ENCODE data around the gene TIMD4.
"Not testable (repeated sequence)": the region's sequence is repeated elsewhere in the genome, so short reads cannot be mapped to it uniquely, and the experiment has no call there.

The TIMD4 gene

DNA sequence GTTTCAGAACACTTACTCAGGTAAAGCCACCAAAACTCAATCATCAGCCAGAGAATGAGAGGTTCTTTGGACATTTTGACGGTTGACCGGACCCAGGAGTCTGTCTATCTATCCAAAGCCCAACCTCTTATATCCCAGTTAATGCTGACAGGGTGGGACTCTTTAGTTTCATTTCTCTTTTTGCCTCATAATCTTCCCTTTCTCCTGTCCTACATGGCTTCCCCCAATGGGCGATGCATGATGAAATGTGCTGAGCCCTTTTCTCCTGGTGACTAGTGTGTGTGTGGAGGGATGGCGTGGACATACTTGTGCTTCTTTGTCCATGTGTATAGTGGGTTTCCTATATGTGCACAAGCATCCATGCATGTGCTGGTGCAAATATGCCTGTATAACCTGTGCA, at the start of gene TIMD4:
Gene TIMD4, minus strand, starts transcription at position 102 of the 400 bp plus-strand sequence. Its CDS starts 28 bp downstream, at position 74.
- no peak for DNase-seq

DNA sequence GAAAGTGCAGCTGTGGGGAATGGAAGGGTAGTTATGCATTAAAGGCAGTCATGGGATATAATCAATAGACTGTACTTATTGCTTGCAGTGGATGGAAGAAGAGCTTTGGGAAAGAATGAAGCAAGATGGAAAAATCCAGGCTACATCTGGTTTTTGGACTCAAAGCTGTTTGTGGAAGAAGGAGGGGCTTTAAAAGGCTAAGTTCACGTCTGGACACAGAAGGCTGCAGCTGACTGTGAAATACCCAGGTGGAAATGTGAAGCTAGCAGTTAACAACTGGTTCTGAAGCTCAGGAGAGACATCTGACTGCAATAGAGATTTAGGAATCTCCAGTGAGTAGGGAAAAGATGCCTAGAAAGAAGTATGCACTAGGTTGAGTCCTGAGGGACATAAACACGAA, 43.2 kb upstream of the TIMD4 start:
- no peak for DNase-seq

DNA sequence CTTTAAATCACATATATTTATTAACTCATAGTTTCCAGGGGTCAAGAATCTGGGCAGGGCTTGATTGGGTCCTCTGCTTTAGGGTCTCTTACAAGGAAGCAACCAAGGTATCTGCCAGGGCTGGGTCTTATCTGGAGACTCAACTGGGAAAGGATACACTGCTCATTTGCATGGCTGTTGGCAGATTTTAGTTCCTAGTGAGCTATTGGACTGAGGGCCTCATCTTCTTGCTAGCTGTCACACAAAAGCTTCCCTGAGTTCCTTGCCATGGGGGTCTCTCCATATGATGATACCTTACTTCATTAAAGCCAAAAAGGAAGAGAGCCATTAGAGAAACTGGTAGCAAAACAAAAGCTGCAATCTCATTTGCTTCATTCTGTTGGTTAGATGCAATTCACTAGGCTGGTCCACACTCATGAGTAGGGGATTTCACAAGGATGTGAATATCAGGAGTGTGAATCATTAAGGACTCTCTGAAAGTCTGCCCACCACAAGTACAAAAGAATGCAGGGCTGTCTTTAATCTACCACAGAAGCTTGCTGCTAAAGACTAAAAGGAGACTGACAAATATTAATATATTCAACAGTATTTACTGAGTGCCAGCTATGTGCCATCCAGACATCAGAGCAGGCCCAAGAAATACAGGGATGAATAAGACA, 42.0 kb upstream of the TIMD4 start:
- no peak for DNase-seq

DNA sequence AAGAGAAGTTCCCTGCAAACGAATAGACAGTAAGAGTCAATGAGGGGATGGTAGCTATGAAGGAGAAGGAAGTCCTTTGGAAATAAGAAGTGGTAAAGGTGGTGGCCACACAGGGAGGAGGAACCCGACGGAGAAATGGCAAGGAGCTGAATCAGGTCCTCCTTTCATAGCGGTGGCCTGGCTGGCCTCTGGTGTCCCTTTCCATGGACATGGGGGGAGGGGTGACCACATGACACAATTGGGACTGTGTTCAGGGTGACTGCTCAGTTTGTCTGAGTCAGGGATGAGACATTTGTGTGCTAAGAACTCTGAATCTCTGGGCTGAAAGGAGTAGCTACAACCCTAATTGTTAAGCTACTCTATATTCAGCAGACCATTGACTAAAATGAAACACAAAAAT, 28.7 kb upstream of the TIMD4 start:
- no peak for DNase-seq

DNA sequence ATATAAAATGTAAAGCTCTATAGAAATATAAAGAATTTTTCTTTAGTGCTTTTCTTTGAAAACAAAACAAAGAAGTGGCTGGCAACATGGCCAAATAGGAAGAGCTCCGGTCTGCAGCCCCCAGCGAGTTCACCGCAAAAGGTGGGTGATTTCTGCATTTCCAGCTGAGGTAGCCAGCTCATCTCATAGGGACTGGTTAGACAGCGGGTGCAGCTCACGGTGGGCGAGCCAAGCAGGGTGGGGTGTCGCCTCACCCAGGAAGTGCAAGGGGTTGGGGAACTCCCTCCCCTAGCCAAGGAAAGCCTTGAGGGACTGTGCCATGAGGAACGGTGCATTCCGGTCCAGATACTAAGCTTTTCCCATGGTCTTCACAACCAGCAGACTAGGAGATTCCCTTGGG, 21.0 kb upstream of the TIMD4 start:
- no peak for DNase-seq

DNA sequence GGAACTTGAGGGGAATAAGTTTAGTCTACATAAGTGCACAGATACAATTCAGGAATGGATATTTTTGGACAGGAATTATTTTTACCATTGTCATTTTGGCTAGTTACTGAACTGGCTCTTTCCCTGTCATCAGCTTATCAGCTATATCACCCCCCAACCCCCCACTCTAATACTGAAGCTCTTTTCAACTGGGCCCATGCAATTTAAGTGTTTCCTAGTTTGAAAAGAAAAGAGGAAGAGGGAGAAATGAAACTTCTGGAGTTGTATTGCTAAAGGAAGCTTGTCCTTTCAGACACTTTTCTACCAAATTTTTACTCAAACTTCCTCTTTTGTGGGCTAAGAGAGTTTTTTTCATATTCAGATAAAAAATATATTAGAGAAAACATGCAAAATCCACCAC, 18.5 kb upstream of the TIMD4 start:
- DNase-seq = peak in 1 of 2 experiments; percentile 0

DNA sequence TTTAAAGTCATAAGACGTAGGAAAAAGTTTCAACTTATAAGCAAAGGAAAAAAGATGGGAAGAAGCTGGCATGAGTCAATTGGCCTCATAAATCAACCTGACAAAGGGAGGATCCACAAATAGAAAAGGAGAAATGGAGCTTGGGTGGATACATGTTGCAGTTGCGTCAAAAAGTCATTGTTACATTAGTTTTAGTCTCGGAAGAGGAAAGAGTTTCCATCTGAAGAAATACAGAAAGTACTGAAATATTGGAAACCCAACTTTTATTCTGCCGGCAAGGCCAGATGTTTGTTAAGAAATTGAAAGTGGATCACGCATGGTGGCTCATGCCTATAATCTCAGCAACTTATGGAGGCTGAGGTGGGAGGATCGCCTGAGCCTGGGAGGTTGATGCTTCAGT, 11.3 kb upstream of the TIMD4 start:
- no peak for DNase-seq

DNA sequence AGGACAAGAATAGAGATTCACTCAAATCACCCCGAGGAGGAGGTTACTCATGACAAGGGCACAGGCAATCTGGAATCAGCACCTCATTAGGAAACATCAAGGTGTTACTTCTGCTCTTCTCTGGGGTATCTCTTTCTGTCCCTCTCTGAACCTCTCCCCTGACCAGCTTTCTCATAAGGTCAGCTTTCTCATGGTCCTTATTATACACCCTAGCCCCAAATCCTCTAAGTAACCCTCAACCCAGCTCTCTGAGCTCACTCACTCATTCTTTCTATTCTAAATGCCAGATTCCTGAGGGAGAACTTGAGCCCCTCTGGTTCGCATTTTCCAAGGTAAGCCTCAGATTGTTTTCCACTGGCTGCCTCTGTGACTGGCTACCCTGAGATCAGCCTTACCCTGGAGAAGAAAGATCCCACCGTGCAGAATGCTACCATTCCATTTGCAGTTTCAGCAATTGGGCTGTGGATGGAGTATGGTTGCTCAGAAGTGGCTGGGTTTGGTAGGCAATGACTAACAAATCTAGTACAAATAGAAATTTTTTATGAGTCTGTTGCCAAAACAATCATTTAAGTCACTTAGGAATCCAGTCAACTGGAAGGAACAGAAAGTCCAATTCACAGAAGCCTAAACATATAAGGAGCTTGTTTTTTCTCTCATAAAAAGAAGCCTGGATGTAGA, 9.0 kb upstream of the TIMD4 start:
- no peak for DNase-seq

DNA sequence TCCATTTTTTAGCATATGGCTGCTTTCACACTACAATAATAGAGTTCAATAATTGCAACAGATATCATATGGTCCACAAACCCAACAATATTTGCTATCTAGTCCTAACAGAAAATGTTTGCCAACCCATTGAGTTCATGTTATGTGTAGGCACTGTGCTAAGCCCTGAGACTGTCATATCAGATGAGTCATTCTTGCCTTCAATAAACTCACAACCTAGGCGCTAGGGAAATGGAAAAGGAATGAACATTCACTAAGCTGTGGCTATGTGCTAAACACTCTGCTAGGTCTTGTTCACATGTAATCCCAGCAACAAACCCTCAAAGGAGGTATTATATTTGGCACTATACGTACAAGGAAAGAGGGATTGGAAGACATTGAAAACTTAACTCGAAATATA, 8.4 kb upstream of the TIMD4 start:
- no peak for DNase-seq

DNA sequence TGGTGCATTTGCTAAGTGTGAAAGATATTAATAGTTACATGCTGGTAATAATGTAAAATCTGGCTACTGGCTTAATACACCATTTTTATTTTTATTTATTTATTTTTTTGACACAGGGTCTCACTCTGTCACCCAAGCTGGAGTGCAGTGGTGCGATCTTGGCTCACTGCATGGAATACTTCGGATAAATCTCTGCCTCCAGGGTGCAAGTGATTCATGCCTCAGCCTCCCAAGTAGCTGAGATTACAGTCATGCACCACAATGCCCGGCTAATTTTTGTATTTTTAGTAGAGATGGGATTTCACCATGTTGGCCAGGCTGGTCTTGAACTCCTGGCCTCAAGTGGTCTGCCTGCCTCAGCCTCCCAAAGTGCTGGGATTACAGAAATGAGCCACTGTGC, 4.4 kb upstream of the TIMD4 start:
- DNase-seq = not testable (repeated sequence)

DNA sequence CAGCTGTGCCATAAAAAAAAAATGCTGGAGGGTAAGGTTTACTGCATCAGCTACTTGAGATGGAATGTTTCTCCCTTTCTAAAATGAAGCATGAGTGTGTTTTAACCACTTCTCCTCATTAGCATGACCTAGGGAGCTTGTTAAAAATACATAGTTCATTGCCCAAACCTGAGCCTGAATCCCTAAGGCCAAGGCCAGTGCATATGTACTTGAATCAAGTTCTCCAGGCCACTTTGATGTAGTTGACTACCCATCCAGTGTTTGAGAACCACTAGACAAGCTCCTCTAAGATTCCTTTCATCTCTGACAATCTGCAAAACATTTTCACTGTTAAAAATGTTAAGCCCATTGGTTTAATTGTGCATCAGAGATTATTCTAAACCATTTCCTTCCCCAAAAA, 6.7 kb downstream of the TIMD4 start:
- no peak for DNase-seq

DNA sequence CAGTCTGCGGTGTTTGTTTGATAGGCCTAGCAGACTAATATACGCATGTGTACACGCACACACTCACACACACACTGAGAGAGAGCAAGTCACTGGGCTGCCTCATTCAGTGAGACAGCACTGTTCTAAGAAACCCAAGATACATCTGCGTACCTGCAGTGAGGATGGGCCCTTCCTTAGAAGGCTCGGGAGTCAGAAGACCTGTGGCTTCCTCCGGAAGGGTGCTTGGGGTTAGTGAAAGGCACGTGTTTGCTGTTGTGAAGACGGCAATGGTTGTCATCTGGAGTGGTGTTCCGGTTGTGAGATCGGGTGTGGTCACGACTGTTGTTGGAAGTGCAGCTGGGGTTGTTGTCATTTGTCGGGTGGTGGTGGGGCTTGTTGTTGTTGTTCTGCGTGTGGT, 11.7 kb downstream of the TIMD4 start:
- DNase-seq = no peak

DNA sequence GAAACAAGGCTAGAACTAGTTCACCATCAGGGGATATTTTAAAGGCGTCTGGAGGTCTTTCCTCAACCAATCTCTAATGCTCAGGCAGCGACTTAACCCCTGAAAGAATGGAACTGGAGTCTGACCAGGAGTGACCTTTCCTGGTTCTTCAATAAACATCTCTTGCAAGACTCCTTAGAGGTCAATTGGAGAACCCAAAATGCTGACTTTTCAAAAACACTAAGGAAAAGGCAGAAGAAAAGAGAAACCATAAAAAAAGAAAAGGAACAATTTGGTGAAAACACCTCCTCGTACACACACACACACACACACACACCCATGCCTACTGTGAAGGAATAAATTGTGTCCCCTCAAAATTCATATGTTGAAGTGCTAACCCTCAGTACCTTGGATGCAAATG, 12.3 kb downstream of the TIMD4 start:
- DNase-seq = no peak

DNA sequence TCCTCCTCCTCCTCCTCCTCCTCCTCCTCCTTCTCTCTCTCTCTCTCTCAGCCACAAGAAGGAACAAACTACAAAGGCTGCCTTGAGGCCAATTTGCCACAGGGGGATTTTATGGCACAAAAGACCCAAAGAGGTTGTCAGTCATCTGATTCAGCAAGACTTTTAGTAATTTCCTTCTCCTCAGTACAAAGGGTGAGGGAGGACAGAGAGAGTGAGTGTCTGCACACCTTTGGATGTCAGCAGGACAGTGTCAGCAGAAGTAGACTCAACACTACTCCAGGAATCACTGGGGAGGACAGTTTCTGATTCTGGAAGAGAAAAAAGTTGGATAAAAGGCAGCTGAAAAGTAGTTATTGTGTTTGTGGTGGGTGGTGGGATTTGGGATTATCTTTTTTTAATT, 13.6 kb downstream of the TIMD4 start:
- DNase-seq = no peak

DNA sequence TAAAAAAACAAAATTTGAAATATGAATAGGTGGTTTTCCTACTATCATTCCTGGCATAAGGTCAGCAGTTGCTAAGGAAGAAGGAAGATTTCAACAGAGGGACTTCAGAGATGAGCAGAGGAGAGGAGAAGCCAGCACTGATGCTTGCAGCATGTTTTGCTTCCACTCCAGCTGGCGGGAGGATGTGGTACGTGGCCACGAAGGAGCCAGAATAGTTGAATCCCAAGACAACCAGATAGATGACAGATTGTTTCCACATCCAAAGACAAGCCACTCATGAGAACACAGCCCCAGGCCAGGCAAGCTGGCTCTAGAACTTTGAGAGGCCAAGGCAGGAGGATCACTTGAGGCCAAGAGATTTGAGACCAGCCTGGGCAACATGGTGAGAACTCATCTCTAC, 15.1 kb downstream of the TIMD4 start:
- DNase-seq = no peak

DNA sequence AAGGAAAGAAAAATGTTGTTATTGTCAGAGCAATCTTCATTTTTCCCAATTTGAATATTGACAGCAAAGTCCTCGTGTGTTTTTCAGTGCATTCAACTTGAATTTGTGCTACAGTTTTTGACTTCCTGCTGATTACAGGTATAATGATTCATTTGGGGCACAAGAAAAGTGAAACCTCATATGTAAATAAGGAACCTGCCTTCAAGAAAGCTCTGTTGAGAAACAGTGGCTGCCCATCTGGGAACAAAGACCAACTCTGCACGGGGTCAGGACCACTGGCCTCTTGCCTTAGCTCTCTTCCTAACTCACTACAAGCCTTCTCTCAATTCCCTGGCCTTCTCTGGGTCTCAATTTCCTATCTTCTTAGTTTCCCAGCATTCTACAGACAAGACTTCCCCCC, 21.0 kb downstream of the TIMD4 start:
- no peak for DNase-seq

DNA sequence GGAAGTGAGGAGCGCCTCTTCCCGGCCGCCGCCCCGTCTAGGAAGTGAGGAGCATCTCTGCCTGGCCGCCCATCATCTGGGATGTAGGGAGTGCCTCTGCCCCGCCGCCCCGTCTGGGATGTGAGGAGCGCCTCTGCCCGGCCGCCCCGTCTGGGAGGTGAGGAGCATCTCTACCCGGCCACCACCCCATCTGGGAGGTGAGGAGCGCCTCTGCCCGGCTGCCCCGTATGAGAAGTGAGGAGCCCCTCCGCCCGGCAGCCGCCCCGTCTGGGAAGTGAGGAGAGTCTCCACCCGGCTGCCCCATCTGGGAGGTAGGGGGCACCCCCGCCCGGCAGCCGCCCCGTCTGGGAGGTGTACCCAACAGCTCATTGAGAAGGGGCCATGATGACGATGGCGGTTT, 22.6 kb downstream of the TIMD4 start:
- not testable (repeated sequence) for DNase-seq

DNA sequence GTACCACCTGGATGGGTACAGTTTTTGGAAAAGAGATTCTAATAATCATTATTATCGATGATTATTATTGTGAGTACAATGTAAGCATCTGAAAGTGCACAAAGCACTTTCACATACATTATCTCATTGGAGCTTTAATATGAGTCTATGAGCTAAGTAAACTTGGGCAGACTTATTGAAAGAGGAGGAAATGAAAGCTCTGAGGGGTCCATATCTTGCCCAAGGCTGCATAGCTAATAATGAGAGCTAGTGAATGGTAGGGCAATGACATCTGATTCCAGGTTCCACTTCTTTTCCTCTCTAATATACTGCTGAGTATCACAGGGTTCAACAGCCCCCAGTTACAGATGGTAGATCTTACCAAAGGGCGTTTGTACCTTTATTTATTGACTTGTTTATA, 26.1 kb downstream of the TIMD4 start:
- no peak for DNase-seq

DNA sequence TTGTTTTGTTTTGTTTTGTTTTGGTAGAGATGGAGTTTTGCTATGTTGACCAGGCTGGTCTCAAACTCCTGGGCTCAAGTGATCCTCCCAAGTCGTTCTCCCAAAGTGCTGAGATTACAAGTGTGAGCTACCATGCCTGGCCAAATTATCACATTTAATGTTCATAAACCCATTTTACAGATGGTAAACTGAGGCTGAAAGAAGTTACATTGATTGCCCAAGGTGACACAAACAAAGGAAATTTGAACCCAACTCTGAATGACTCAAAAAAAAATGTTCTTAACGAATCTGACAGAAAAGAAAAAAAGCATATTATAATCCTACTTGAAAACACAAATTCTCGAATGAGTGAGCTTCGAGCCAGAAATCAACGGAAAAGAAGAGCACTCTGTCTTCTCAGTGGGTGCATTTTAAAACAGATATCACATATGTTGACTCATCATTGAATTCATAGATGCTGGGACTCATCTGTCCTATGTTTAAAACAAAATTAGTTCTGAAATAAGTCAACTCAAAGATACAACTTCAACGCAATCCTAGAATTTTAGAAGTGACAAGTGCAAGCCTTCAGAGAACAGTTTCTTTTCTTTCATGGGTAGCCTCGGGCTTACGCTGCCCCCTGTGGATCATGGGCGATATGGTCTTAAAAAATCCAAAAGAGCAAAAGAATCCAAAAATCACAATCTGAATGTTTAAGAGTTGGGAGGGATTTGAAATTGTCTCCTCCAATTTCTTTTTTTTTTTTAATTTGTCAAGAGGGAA, 28.4 kb downstream of the TIMD4 start:
- peak in 1 of 2 experiments; percentile 13 for DNase-seq

DNA sequence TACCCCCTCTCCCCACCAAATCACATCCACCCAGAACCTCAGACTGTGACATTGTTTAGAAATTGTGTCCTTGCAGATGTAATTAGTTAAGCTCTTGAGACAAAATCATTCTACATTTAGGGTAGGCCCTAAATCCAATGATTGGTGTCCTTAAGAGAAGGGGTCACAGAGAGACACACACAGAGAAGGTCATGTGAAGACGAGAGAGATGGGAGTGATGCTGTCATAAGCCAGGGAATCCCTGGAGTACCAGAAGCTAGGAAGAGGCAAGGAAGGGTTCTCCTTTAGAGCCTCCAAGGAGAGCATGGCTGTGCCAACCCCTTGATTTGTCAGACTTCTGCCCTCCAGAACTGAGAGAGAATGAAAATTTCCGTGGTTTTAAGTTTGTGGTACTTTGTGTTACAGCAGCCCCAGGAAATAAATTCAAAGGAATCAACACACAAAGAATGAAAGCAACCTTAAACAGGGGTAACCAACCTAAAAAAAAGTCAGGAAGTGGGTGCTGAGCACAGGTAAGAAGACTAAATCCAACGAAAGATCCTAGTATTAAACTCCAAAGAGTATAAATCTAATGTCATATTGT, 33.6 kb downstream of the TIMD4 start:
- no peak for DNase-seq

DNA sequence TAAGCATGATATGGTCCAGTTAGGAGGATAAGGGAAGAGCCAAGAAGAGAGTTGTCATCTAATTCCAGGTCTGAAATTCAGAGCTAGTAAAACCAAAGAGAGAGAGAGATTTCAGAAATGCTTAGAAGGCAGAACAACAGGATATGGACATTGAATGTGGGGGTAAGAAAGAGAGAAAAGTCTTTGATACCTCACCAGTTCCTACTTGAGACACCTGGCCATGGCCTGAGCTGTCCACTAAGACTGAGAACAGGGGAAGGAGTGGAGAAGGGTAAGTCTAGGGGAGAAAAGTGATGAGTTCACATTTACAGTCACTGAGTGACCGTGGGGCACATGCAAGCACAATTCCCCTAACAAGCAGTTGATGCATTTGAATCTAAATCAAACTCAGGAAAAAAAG, 35.5 kb downstream of the TIMD4 start:
- DNase-seq = no peak

DNA sequence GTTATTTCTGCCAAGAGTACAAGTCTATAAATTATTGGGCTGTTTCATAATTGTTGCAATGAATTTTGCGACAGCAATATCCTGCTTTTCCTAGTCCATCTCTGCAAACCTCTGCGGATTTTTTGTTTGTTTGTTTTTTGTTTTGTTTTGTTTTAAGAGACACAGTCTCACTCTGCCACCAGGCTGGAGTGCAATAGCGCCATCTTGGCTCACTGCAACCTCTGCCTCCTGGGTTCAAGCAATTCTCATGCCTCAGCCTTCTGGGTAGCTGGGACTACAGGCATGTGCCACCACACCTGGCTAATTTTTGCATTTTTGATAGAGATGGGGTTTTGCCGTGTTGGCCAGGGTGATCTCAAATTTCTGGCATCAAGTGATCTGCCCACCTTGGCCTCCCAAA, 37.3 kb downstream of the TIMD4 start:
- not testable (repeated sequence) for DNase-seq

DNA sequence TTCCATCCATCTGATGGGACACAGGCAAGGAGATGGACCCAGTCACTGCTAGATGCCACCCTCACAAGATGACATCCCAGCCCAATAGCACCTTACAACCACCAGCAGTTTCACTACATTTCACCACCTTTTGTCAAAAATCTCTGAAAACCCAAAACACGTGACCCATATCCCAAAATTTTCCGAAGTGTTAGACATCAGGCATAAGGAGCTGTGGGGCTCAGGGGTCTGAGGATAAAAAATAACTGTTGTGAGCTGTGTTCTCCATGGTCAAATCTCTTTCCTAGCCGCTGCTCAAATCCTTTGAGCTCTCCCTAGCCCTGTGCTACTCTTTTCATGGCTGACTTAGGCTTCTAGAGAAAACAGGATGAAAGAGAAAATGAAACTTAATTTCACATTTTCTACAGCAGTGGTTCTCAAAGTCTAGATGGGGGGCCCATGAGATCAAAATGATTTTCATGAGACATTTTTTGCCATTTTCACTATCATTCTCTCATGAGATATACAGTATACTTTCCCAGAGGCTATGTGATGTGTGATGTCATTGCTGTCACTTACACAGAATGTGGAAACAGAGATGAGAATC, 40.7 kb downstream of the TIMD4 start:
- DNase-seq = no peak

All from AML-193 (cell line).